HepG2 (cell line): Measurements from ENCODE around the gene LTA. TPM values are rescaled to one million over a fixed set of nuclear protein-coding genes. Genes with fewer than 3 reads are reported as not detected.

Source experiments
- ATAC-seq: fragments of 200-7000 bp; cut with Tn5 transposase; 3 replicates; pipeline ENCODE4 v1.9.1; 2020; ENCODE audit warnings: mild to moderate bottlenecking, moderate library complexity
- BruUV-seq: library from RNA; stranded (reverse); fragments of 400-500 nt; replicated peaks from 2 replicates; lab custom pipeline; 2021; lab: Mats Ljungman, UMichigan
- CTCF ChIA-PET: fragments of 300-600 bp; formaldehyde crosslinking; extraction: SDS; loops from one replicate; lab custom pipeline; 2021; ENCODE audit warnings: low total read pairs, inconsistent platforms, low intra/inter-chr PET ratio; lab: Yijun Ruan, JAX
- POLR2A ChIA-PET: fragments of 350-600 bp; sonication (Branson Sonifier 250); formaldehyde crosslinking; loops from one replicate; lab custom pipeline; 2020; ENCODE audit warnings: antibody characterized with exemption, inconsistent platforms; lab: Yijun Ruan, JAX
- DNase-seq: peaks from one replicate; pipeline ENCODE4 v3.0.0-alpha.2; 2015; ENCODE audit warnings: low spot score
- FAIRE-seq: peaks from 3 replicates; lab custom pipeline; 2011; peaks lifted over from hg19 to GRCh38; lab: Jason Lieb, UNC
- H2AFZ ChIP-seq: one replicate; pipeline ENCODE4 v1.6.1; 2011; ENCODE audit warnings: low read length, inconsistent platforms
- H3K27ac ChIP-seq: fragments of 300-600 bp; 3 replicates; pipeline ENCODE4 v1.8.0; 2011; ENCODE audit warnings: mixed run types, mild to moderate bottlenecking, mixed read lengths, low read length, inconsistent platforms; ENCODE audit not compliant: insufficient read depth; ENCODE audit errors: extremely low read length
- H3K27me3 ChIP-seq, 2 experiments: fragments of 200-600 bp in 1 of 2; 2 replicates in 1 of 2; 3 replicates in 1 of 2; pipeline versions ENCODE4 v1.6.0 to v1.8.0; 2011; ENCODE audit warnings: low read length in 2 of 2, mild to moderate bottlenecking in 2 of 2, moderate library complexity in 2 of 2, inconsistent platforms in 1 of 2; ENCODE audit not compliant: insufficient read depth in 2 of 2, control insufficient read depth in 1 of 2
- H3K36me3 ChIP-seq, 2 experiments: fragments of 200-600 bp in 1 of 2; replicated peaks in 1 of 2; 2 replicates in 1 of 2; 3 replicates in 1 of 2; pipeline versions ENCODE4 v1.5.1 to v1.8.0; 2011; ENCODE audit warnings: low read length in 2 of 2, inconsistent platforms in 1 of 2; ENCODE audit not compliant: insufficient read depth in 2 of 2, control insufficient read depth in 1 of 2
- H3K4me1 ChIP-seq: 2 replicates; pipeline ENCODE4 v1.5.1; 2012; ENCODE audit warnings: low read length, inconsistent platforms; ENCODE audit not compliant: insufficient read depth
- H3K4me2 ChIP-seq: 2 replicates; pipeline ENCODE4 v1.6.0; 2011; ENCODE audit warnings: low read depth, low read length, inconsistent platforms
- H3K4me3 ChIP-seq, 3 experiments: fragments of 200-600 bp in 1 of 3; sonication (generic), shearing (Covaris generic) in 1 of 3; replicated peaks in 1 of 3; 2 replicates each; pipeline ENCODE4 v1.5.1; 2011 to 2016; ENCODE audit warnings: low read length in 3 of 3, inconsistent platforms in 2 of 3, low read depth in 2 of 3, mild to moderate bottlenecking in 2 of 3, control low read depth in 1 of 3, mixed read lengths in 1 of 3; ENCODE audit not compliant: insufficient read depth in 1 of 3
- H3K79me2 ChIP-seq: one replicate; pipeline ENCODE4 v1.6.1; 2011; ENCODE audit warnings: low read length, inconsistent platforms; ENCODE audit not compliant: insufficient read depth
- H3K9ac ChIP-seq: 2 replicates; pipeline ENCODE4 v1.6.0; 2011; ENCODE audit warnings: mild to moderate bottlenecking, low read depth, low read length, inconsistent platforms; ENCODE audit not compliant: insufficient read depth
- H3K9me3 ChIP-seq: 2 replicates; pipeline ENCODE4 v1.5.1; 2012; ENCODE audit warnings: mild to moderate bottlenecking, low read length
- H4K20me1 ChIP-seq: 2 replicates; pipeline ENCODE4 v1.6.0; 2011; ENCODE audit warnings: inconsistent platforms, mild to moderate bottlenecking, low read length, moderate library complexity; ENCODE audit not compliant: insufficient read depth
- ARNTL ChIP-seq: sonication (generic); formaldehyde crosslinking; IDR thresholded peaks from 2 replicates; pipeline ENCODE4 v1.4.0; 2020; ENCODE audit warnings: mild to moderate bottlenecking, missing genetic modification reagents
- DNMT1 ChIP-seq: sonication (generic); formaldehyde crosslinking; IDR thresholded peaks from 2 replicates; pipeline ENCODE4 v1.5.1; 2020; ENCODE audit warnings: mild to moderate bottlenecking, missing genetic modification reagents
- FOSL2 ChIP-seq: sonication (generic); formaldehyde crosslinking; IDR thresholded peaks from 2 replicates; pipeline ENCODE4 v1.4.0; 2020; ENCODE audit warnings: missing genetic modification reagents
- KLF16 ChIP-seq, 2 experiments: sonication (generic) in 1 of 2; formaldehyde crosslinking in 1 of 2; IDR thresholded peaks; 2 replicates each; pipeline versions ENCODE4 v1.6.1 to v1.8.0; 2016 to 2023; ENCODE audit warnings: missing genetic modification reagents in 2 of 2, missing compliant biosample characterization in 1 of 2
- MED13 ChIP-seq: sonication (generic); formaldehyde crosslinking; IDR thresholded peaks from 2 replicates; pipeline ENCODE4 v1.5.0; 2020; ENCODE audit warnings: missing genetic modification reagents
- NFIB ChIP-seq: sonication (generic); formaldehyde crosslinking; IDR thresholded peaks from 2 replicates; pipeline ENCODE4 v1.9.0; 2021; ENCODE audit warnings: missing genetic modification reagents, mild to moderate bottlenecking, borderline replicate concordance
- PITX1 ChIP-seq: sonication (generic); formaldehyde crosslinking; IDR thresholded peaks from 2 replicates; pipeline ENCODE4 v1.5.1; 2020; ENCODE audit warnings: mild to moderate bottlenecking, missing genetic modification reagents
- PTBP1 ChIP-seq: fragments of 200-400 bp; formaldehyde crosslinking; IDR thresholded peaks from 2 replicates; pipeline ENCODE4 v1.6.1; 2018; ENCODE audit warnings: low read length, low read depth; ENCODE audit not compliant: poor library complexity, severe bottlenecking
- TP53 ChIP-seq: sonication (generic); formaldehyde crosslinking; conservative IDR thresholded peaks from 2 replicates; pipeline ENCODE4 v1.4.0; 2020; ENCODE audit warnings: missing genetic modification reagents
- TRIM24 ChIP-seq: sonication (generic); formaldehyde crosslinking; IDR thresholded peaks from 2 replicates; pipeline ENCODE4 v1.8.0; 2022; ENCODE audit warnings: mild to moderate bottlenecking, missing genetic modification reagents
- XRCC5 ChIP-seq: fragments of 200-400 bp; formaldehyde crosslinking; optimal IDR thresholded peaks from 2 replicates; pipeline ENCODE3; 2017; ENCODE audit warnings: mild to moderate bottlenecking, low read length
- ZFP36 ChIP-seq: fragments of 150-350 bp; IDR thresholded peaks from 2 replicates; pipeline ENCODE4 v1.6.1; 2018; ENCODE audit warnings: borderline replicate concordance, low read length, low read depth; ENCODE audit not compliant: partially characterized antibody
- ZNF607 ChIP-seq: sonication (generic); formaldehyde crosslinking; IDR thresholded peaks from 2 replicates; pipeline ENCODE4 v1.5.1; 2020; ENCODE audit warnings: missing genetic modification reagents, mild to moderate bottlenecking, borderline replicate concordance
- ZSCAN20 ChIP-seq: sonication (generic); formaldehyde crosslinking; IDR thresholded peaks from 2 replicates; pipeline ENCODE4 v1.4.0; 2020; ENCODE audit warnings: missing genetic modification reagents, mild to moderate bottlenecking, borderline replicate concordance
- WGBS: methylation state at CpG from one replicate; pipeline ENCODE4 v1.1.6; 2017; ENCODE audit warnings: low lambda C conversion rate; 5-methylcytosine and 5-hydroxymethylcytosine counted together
- in situ Hi-C: cut with HindIII; loops from 2 replicates; pipeline ENCODE4 v1.10.0; 2017; ENCODE audit warnings: low pct_unique_long_range_greater_than_20kb; ENCODE audit not compliant: extremely low pct_ligation_motif_present
- intact Hi-C: fragments of 100-400 bp; cut with micrococcal nuclease; formaldehyde crosslinking; loops from one replicate; pipeline ENCODE4 v1.10.0; 2022; ENCODE audit not compliant: unreplicated experiment
- polyA plus RNA-seq, 8 experiments: library from polyadenylated mRNA; depleted of rRNA in 3 of 8; stranded (reverse) in 7 of 8; unstranded in 1 of 8; fragments of >200 nt; fragmentation: Illumina TruSeq in 4 of 8; extraction: Trizol in 4 of 8; gene quantifications; 2 replicates each; pipeline versions ENCODE4 v1.2.1 to v1.2.3, GENCODE V29; 2011 to 2016; ENCODE audit warnings: low read depth in 4 of 8, missing spikeins in 1 of 8, mixed read lengths in 1 of 8; ENCODE audit not compliant: insufficient read depth in 1 of 8
- total RNA-seq, 5 experiments: library from RNA; depleted of rRNA; stranded (reverse); fragments of >200 nt; fragmentation: Illumina TruSeq; extraction: Trizol; gene quantifications; 2 replicates each; pipeline ENCODE4 v1.2.3, GENCODE V29; 2016; ENCODE audit warnings: low read depth in 1 of 5
- TF ChIP-seq, protein P1 (sequence below): sonication (generic); formaldehyde crosslinking; IDR thresholded peaks from 2 replicates; pipeline ENCODE4 v1.8.0; 2022; ENCODE audit warnings: missing genetic modification reagents, mild to moderate bottlenecking, inconsistent platforms, borderline replicate concordance
- TF ChIP-seq, protein P2 (sequence below): sonication (generic); formaldehyde crosslinking; IDR thresholded peaks from 2 replicates; pipeline ENCODE4 v1.5.0; 2020; ENCODE audit warnings: mild to moderate bottlenecking, missing genetic modification reagents, moderate library complexity
- TF ChIP-seq, protein P3 (sequence below): sonication (generic); formaldehyde crosslinking; IDR thresholded peaks from 2 replicates; pipeline ENCODE4 v1.9.0; 2021; ENCODE audit warnings: missing genetic modification reagents, borderline replicate concordance

The LTA gene
- total and polyA plus RNA-seq, 2 of the 13 experiments (the other 11 are each of a cell fraction or from before 2014, with no cell fraction given) = 0.09 TPM; not detected in 1

DNA sequence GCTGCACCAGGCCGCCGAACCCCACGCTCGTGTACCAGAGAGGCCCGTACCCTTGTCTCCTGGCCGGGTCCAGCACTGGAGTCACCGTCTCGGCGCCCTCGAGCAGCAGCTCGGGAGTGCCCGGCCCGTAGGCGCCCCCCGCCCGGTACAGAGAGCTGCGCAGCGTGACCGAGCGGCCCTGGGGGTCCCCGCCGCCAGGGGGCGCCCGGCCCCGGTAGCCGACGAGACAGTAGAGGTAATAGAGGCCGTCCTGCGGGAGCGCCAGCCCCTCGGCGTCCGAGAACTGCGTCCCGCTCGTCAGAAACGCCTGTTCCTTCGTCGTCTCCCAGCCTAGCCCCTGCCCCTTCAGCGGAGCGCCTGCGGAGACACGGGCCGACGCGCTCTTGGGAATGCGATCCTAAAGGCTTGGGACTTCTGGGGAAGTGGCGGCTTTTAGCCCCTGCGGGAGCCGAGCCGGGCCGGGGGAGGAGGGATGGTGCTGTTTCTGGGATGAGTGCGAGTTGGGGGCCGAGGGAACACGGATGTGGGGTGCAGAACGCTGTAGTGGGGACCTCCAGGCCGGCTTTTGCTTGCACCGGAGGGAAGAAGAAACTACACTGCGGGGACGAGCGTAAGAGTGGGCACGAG, 8.8 kb downstream of the LTA start (continued):
- TF ChIP-seq, protein P1, sequence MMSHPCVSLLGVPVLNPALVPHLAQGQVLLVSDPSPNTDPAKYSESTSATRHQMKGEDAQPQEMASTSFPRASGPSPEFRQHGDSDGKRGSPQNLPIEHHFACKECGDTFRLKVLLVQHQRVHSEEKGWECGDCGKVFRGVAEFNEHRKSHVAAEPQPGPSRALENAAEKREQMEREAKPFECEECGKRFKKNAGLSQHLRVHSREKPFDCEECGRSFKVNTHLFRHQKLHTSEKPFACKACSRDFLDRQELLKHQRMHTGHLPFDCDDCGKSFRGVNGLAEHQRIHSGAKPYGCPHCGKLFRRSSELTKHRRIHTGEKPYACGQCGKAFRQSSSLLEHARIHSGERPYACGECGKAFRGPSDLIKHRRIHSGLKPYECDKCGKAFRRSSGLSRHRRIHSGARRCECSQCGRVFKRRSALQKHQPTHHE = peak; percentile 85; the same call in 1 of the 2 replicates
- TF ChIP-seq KLF16 (CRISPR knock-in tag; IDR thresholded peaks at IDR 0.05) (peak in 1 of 2 experiments; percentile 78; a peak in 2 of 4 replicates), FOSL2 (peak; percentile 46; the same call in 1 of the 2 replicates), PTBP1 (no peak), XRCC5 (peak; percentile 97), NFIB (CRISPR knock-in tag) (no peak), ZNF607 (CRISPR knock-in tag) (no peak), TP53 (CRISPR knock-in tag) (no peak), TRIM24 (CRISPR knock-in tag) (no peak)

DNA sequence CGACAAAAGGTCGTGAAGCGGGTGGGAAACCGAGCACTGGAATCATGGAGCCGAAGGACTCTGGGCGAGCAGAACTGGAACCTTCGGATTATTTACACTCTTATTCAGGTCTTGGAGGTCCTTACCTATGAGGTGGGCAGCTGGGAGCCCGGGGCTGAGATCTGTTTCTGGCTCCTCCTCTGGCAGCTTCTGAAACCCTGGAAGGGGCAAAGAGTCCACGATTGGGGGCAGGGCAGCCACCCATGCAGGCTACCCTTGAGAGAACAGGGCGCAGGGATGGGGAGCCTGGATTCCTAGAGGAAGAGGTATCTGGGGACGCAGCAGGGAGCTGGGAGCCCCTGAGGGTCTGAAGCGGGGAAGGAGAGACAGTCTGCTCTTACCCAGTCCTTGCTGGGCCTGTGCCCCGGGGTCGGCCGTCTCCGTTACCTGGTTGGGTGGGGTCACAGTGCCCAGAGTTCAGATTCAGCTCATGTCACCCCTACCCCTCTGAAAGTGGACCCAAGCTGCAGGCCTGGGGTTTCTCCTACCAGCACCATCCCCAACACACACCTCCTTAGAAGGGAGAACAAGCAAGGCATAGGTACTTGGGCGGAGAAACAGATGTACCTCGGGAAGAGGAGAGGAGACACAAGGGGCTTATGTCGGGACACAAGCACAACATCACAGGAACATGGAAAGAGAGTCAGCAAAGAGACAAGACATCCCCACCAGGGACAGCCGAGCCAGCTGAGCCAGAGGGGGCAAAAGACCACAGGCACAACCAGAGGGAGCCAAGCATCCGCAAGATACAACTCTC, 9.5 kb downstream of the LTA start:
- ChIA-PET POLR2A (interaction anchor here (1.2 to 2.8 kb wide), 3 partner anchors 17 to 52 kb away, joined by 3 to 15 read pairs (median 8); partner anchors contain the start of gene DDX39B), CTCF (interaction anchor here (1.1 to 3.2 kb wide), 5 partner anchors 15 to 1215 kb away, joined by 3 to 35 read pairs (median 5); partner anchors contain the start of gene NFKBIL1)
- Histone ChIP-seq H3K4me2 (peak overlapping the region; percentile 99), H2AFZ (peak overlapping the region; percentile 64), H3K4me3 (peak overlapping the region; percentile 67 to 88 (median 78)), H3K36me3 (no peaks in the 10 kb centered on the region), H3K79me2 (no peaks in the 10 kb centered on the region), H3K27ac (no peak overlapping the region), H3K9ac (peak overlapping the region; percentile 65), H3K27me3 (peaks cover 8 to 64% of the 10 kb centered on the region in 2 experiments; a peak in 4 of 5 replicates), H3K9me3 (no peaks in the 10 kb centered on the region), H4K20me1 (no peaks in the 10 kb centered on the region), H3K4me1 (peaks cover 25% of the 10 kb centered on the region)
- ATAC-seq = peak; percentile 26
- DNase-seq = no peak
- in situ Hi-C loops (no loop called here), intact Hi-C loops (loop anchor here (1.0 to 5.0 kb wide), 3 partner anchors 17 to 34 kb away; partner anchors contain the start of genes ATP6V1G2 and NFKBIL1)
- BruUV-seq = no TSS peak
- no peak for FAIRE-seq
- WGBS = 7% methylated on average over 21 of the region's 21 CpGs
- TF ChIP-seq, protein P2, sequence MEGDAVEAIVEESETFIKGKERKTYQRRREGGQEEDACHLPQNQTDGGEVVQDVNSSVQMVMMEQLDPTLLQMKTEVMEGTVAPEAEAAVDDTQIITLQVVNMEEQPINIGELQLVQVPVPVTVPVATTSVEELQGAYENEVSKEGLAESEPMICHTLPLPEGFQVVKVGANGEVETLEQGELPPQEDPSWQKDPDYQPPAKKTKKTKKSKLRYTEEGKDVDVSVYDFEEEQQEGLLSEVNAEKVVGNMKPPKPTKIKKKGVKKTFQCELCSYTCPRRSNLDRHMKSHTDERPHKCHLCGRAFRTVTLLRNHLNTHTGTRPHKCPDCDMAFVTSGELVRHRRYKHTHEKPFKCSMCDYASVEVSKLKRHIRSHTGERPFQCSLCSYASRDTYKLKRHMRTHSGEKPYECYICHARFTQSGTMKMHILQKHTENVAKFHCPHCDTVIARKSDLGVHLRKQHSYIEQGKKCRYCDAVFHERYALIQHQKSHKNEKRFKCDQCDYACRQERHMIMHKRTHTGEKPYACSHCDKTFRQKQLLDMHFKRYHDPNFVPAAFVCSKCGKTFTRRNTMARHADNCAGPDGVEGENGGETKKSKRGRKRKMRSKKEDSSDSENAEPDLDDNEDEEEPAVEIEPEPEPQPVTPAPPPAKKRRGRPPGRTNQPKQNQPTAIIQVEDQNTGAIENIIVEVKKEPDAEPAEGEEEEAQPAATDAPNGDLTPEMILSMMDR (CRISPR knock-in tag) = 0 out of 2 replicates have a peak, but pooled peaks have one; percentile 14
- TF ChIP-seq ARNTL (CRISPR knock-in tag) = peak; percentile 55; the same call in 1 of the 2 replicates
- peak; percentile 6; the same call in 1 of the 2 replicates for TF ChIP-seq PITX1 (CRISPR knock-in tag)
- no peak for TF ChIP-seq ZFP36
- TF ChIP-seq MED13 (CRISPR knock-in tag) = 0 out of 2 replicates have a peak, but pooled peaks have one; percentile 12
- TF ChIP-seq ZSCAN20 (CRISPR knock-in tag) = peak; percentile 17; the same call in 1 of the 2 replicates
- TF ChIP-seq DNMT1 (CRISPR knock-in tag) = no peak
- TF ChIP-seq, protein P3, sequence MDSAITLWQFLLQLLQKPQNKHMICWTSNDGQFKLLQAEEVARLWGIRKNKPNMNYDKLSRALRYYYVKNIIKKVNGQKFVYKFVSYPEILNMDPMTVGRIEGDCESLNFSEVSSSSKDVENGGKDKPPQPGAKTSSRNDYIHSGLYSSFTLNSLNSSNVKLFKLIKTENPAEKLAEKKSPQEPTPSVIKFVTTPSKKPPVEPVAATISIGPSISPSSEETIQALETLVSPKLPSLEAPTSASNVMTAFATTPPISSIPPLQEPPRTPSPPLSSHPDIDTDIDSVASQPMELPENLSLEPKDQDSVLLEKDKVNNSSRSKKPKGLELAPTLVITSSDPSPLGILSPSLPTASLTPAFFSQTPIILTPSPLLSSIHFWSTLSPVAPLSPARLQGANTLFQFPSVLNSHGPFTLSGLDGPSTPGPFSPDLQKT = no peak
